Stimulated activated naive CD8-positive, alpha-beta T cell treated with anti-CD3 and anti-CD28 coated beads, Interleukin-15, Interleukin-2, amounts not matched to agents 100 U/mL and 50 U/mL, for 24 hours (primary cell): ENCODE results near the gene SEMA4B.
"Not testable (repeated sequence)": the region's sequence is repeated elsewhere in the genome, so short reads cannot be mapped to it uniquely, and the experiment has no call there.

Experiments used
- ATAC-seq: fragments of 150-1000 bp; cut with Tn5 transposase; one replicate; pipeline ENCODE4 v1.10.0; 2021
- DNase-seq: peaks from one replicate; pipeline ENCODE4 v3.0.0; 2021

SEMA4B gene

DNA sequence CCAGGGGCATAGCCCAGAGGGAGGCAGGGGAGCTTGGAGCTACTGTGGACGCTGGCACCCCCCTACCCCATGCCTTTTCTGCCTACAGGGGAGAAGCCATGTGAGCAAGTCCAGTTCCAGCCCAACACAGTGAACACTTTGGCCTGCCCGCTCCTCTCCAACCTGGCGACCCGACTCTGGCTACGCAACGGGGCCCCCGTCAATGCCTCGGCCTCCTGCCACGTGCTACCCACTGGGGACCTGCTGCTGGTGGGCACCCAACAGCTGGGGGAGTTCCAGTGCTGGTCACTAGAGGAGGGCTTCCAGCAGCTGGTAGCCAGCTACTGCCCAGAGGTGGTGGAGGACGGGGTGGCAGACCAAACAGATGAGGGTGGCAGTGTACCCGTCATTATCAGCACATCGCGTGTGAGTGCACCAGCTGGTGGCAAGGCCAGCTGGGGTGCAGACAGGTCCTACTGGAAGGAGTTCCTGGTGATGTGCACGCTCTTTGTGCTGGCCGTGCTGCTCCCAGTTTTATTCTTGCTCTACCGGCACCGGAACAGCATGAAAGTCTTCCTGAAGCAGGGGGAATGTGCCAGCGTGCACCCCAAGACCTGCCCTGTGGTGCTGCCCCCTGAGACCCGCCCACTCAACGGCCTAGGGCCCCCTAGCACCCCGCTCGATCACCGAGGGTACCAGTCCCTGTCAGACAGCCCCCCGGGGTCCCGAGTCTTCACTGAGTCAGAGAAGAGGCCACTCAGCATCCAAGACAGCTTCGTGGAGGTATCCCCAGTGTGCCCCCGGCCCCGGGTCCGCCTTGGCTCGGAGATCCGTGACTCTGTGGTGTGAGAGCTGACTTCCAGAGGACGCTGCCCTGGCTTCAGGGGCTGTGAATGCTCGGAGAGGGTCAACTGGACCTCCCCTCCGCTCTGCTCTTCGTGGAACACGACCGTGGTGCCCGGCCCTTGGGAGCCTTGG, 27.0 kb downstream of the SEMA4B start:
- no peak for DNase-seq
- ATAC-seq: no peak

GRCh38 chr15:90228960-90229359, 27.8 kb downstream of the SEMA4B start:
- ATAC-seq: no peak
- DNase-seq: no peak

DNA sequence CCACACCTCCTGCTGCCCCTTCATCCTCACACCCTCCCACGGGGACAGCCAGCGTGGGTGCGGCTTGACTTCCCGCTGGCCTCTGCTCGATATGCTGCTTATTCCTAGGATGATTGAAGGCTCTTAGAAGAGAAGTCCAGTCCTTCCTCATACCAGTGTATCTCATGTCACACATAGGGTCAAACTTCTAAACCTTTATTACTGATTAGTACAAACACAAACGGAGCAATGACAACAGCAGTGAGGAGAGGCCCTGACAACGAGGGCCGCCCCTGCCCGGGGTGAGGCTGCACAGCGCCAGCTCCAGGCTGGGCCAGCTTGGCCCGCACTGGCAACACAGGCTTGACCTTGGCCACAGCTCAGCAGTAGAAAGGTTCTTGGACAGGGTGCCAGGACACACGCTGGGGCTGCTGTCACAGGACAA, 29.0 kb downstream of the SEMA4B start:
- no peak for DNase-seq
- no peak for ATAC-seq

- DNase-seq (no peak), ATAC-seq (no peak)
Measured at GRCh38 chr15:90230610-90231009, 29.5 kb downstream of the SEMA4B start.

DNA sequence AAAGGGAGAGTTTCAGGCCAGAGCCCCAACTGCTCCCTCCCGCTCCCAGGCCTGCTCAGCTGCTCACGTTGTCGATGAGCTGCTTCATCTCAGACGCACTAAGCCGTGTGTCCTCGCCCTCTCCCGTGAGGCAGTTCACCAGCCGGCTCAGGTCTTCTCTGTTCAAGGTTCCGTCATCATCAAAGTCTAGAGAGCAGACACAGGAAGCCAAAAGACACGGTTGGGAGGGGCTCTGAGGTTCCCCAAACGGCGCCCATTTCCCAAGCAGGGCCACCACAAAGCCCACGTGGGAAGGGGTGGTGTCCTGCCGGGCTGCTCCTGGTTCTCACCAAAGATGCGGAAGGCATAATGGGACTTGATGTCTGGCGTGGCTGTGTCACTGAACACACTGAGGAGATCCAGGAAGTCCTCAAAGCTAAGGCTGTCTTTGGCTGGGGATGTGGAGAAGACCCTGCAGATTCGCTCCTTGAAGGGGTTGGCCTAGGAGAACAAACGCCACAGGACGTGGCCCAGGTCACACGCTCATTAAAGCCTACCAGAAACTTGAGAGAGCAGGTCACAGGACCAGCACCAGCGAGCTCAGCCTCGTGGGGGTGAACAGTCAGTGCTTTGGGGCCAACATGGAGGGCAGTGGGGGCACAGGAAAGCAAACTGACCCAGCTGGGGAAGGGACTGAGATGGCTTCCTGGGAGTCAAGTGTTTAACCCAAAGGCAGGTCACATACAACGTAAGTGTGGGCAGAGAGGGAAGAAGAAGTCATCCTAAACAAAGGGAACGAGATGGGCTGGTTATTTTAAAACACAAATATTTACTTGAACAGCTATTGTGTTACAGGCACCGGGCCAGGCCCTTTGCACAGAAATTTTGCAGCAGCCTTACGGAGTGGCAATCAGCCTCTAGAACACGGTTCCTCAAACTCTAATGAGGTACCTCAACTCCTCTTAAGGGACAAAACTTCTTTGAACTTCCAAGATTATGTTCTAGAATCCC, 30.2 kb downstream of the SEMA4B start:
- DNase-seq: peak; percentile 69
- peak; percentile 28 for ATAC-seq

- ATAC-seq: no peak
- DNase-seq: no peak
Measured at GRCh38 chr15:90232196-90232595, 31.1 kb downstream of the SEMA4B start.

DNA sequence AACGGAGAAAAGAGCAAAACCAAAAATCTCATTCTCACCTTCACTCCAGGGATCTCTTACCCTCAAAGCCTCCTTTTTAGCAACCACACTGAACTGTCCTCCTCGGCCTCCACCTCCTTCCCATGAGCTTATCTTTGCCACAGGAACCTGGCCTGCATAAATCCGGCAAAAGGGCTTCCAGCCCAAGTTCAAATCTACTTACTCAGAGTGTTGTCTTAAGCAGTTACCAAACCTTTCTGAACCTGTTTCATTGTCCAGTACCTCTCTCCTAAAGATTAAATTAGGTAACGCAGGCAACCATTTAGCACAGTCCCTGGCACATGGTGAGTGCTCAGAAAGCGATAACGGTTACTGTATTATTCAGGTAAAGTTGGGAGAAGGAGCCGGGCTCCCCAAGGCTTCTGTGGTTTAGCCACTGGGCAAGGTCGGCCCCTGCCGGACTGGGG, 31.8 kb downstream of the SEMA4B start:
- no peak for ATAC-seq
- no peak for DNase-seq

GRCh38 chr15:90233387-90234095, 32.4 kb downstream of the SEMA4B start, which contains the start of gene CIB1:
CIB1 (minus strand) TSS chr15:90233941; CDS start chr15:90233885, 56 bp downstream.
- DNase-seq: peak; percentile 97
- ATAC-seq: peak; percentile 91

GRCh38 chr15:90234096-90234988, 33.2 kb downstream of the SEMA4B start, which contains the start of gene GDPGP1:
GDPGP1 (plus strand) TSS chr15:90234209; CDS start chr15:90240909, 6,700 bp downstream.
- DNase-seq (no peak), ATAC-seq (no peak)

DNA sequence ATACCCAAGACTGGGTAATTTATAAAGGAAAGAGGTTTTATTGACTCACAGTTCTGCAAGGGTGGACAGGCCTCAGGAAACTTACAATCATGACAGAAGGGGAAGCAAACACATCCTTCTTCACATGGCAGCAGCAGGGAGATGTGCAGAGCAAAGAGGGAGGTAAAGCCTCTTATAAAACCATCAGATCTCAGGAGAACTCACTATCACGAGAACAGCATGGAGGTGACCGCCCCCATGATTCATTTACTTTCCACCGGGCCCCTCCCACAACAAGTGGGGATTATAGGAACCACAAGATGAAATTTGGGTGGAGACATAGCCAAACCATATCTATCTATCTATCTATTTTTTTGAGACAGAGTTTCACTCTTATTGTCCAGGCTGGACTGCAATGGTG, 38.2 kb downstream of the SEMA4B start:
- DNase-seq (no peak), ATAC-seq (no peak)

- ATAC-seq (no peak), DNase-seq (no peak)
Measured at GRCh38 chr15:90240856-90241255, 39.7 kb downstream of the SEMA4B start.

DNA sequence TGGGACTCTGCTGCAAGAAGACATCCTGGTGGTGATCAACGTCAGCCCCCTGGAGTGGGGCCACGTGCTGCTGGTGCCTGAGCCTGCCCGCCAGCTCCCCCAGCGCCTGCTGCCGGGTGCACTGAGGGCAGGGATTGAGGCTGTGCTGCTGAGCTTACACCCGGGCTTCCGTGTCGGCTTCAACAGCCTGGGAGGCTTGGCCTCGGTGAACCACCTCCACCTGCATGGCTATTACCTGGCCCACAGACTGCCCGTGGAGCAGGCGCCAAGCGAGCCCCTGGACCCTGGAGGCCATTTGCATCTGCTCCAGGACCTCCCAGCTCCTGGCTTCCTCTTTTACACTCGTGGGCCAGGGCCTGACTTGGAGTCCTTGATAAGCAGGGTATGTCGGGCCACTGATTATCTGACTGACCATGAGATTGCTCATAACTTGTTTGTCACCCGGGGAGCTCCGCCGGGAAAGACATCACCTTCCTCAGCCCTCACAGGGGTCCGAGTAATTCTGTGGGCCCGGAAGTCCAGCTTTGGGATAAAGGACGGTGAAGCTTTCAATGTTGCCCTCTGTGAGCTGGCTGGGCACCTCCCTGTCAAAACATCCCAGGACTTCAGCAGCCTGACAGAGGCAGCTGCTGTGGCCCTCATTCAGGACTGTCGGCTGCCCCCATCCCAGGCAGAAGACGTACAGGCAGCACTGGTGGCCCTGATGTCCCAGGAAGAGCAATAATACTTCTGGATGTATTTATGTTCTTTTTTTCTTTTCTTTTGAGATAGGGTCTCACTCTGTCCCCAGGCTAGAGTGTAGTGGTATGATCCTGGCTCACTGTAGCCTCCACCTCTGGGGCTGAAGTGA, 40.4 kb downstream of the SEMA4B start:
- no peak for ATAC-seq
- no peak for DNase-seq

GRCh38 chr15:90243943-90244639, 43.0 kb downstream of the SEMA4B start:
- DNase-seq: no peak
- no peak for ATAC-seq

- ATAC-seq: no peak
- DNase-seq: no peak
Measured at GRCh38 chr15:90248789-90249202, 47.7 kb downstream of the SEMA4B start.

- DNase-seq (peak; percentile 91), ATAC-seq (peak; percentile 95)
Measured at GRCh38 chr15:90249203-90249863, 48.2 kb downstream of the SEMA4B start, which contains the start of gene TTLL13. TTLL13 (plus strand) TSS chr15:90249556; CDS start chr15:90250631, 1,075 bp downstream.

GRCh38 chr15:90257776-90258175, 56.6 kb downstream of the SEMA4B start:
- ATAC-seq: no peak
- DNase-seq: no peak

DNA sequence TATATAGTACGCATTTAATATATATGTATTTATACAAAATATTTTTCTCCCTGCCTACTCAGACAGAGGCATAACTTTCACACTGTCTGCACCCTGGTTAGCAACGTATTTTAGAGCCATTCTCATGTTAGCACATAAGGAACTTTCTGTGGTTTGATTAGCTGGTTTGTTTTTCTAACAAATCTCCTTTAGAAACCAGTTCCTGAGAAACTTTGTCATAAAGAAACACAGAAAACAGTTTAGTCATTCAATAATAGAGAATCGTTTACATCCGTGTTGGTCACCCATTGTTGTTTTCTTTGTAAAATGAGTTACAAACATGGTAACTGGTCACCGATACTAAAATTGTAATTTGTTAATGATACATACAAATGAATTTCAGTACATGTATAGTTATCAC, 58.4 kb downstream of the SEMA4B start:
- ATAC-seq (peak; percentile 19), DNase-seq (no peak)

- not testable (repeated sequence) for ATAC-seq, DNase-seq
Measured at GRCh38 chr15:90260731-90261130, 59.6 kb downstream of the SEMA4B start.
